ENCODE results near the gene CSNK1G1.

Gene CSNK1G1

GRCh38 chr15:64216196-64216595, 139.8 kb downstream of the CSNK1G1 start:
- no peak overlapping the region for H3K4me3 ChIP-seq (ENCODE audit: low read depth, low read length)
- no peak overlapping the region for H3K27ac ChIP-seq (ENCODE audit: low read depth, low read length)
- H3K23ac ChIP-seq (ENCODE audit: low read length): no peak overlapping the region
- H3K4ac ChIP-seq (ENCODE audit: low read depth, low read length): no peak overlapping the region
- no peak overlapping the region for H4K91ac ChIP-seq (ENCODE audit: low read depth, low read length)
- no peak overlapping the region for H4K12ac ChIP-seq (ENCODE audit: low read depth, low read length)
- no peak overlapping the region for H2BK5ac ChIP-seq (ENCODE audit: low read depth, low read length, poor library complexity)
- H3K4me2 ChIP-seq (ENCODE audit: low read length): no peak overlapping the region
- no peak overlapping the region for H2AFZ ChIP-seq (ENCODE audit: insufficient read depth, low read length, poor library complexity)
- no peak overlapping the region for H3K9ac ChIP-seq (ENCODE audit: low read length)
- H2BK120ac ChIP-seq (ENCODE audit: insufficient read depth, low read length, poor library complexity): no peak overlapping the region
- no peak overlapping the region for H3K14ac ChIP-seq (ENCODE audit: low read length)
- H3K4me1 ChIP-seq (ENCODE audit: control insufficient read depth in 1 of 2, insufficient read depth in 2 of 2, low read length in 2 of 2): no peaks in the 10 kb centered on the region
- H3K27me3 ChIP-seq (ENCODE audit: insufficient read depth, low read length): no peaks in the 10 kb centered on the region
- peaks cover 0 to 2% of the 10 kb centered on the region in 2 experiments for H3K36me3 ChIP-seq (ENCODE audit: control insufficient read depth in 1 of 2, insufficient read depth in 2 of 2, low read length in 2 of 2)
- H4K8ac ChIP-seq (ENCODE audit: low read depth, low read length): no peak overlapping the region
- H2BK12ac ChIP-seq (ENCODE audit: low read length): no peak overlapping the region
- H3K9me3 ChIP-seq (ENCODE audit: insufficient read depth, low read depth, low read length): no peaks in the 10 kb centered on the region
- no peak overlapping the region for H2AK5ac ChIP-seq (ENCODE audit: low read length)
- H3K18ac ChIP-seq (ENCODE audit: low read length): no peak overlapping the region
- WGBS (ENCODE audit: extremely low coverage, insufficient coverage, insufficient read length): 100% methylated on average over 1 of the region's 3 CpGs
- no peak for DNase-seq
- no peaks in the 10 kb centered on the region for H3K79me1 ChIP-seq (ENCODE audit: low read length)
- no peaks in the 10 kb centered on the region for H3K79me2 ChIP-seq (ENCODE audit: control insufficient read depth, insufficient read depth, low read length, poor library complexity)

- no peak overlapping the region for H4K8ac ChIP-seq (ENCODE audit: low read depth, low read length)
- no peak for DNase-seq
- no peak overlapping the region for H3K9ac ChIP-seq (ENCODE audit: low read length)
- H3K23ac ChIP-seq (ENCODE audit: low read length): no peak overlapping the region
- no peaks in the 10 kb centered on the region for H3K79me2 ChIP-seq (ENCODE audit: control insufficient read depth, insufficient read depth, low read length, poor library complexity)
- H3K27me3 ChIP-seq (ENCODE audit: insufficient read depth, low read length): no peaks in the 10 kb centered on the region
- H3K4me2 ChIP-seq (ENCODE audit: low read length): no peak overlapping the region
- no peak overlapping the region for H2BK120ac ChIP-seq (ENCODE audit: insufficient read depth, low read length, poor library complexity)
- H3K27ac ChIP-seq (ENCODE audit: low read depth, low read length): no peak overlapping the region
- H3K4me3 ChIP-seq (ENCODE audit: low read depth, low read length): no peak overlapping the region
- H2AK5ac ChIP-seq (ENCODE audit: low read length): no peak overlapping the region
- no peak overlapping the region for H2AFZ ChIP-seq (ENCODE audit: insufficient read depth, low read length, poor library complexity)
- H3K36me3 ChIP-seq (ENCODE audit: control insufficient read depth in 1 of 2, insufficient read depth in 2 of 2, low read length in 2 of 2): peaks cover 0 to 2% of the 10 kb centered on the region in 2 experiments
- H3K18ac ChIP-seq (ENCODE audit: low read length): no peak overlapping the region
- H4K91ac ChIP-seq (ENCODE audit: low read depth, low read length): no peak overlapping the region
- no peak overlapping the region for H3K14ac ChIP-seq (ENCODE audit: low read length)
- no CpG with 5 or more reads among the region's 3 CpGs for WGBS (ENCODE audit: extremely low coverage, insufficient coverage, insufficient read length)
- no peak overlapping the region for H4K12ac ChIP-seq (ENCODE audit: low read depth, low read length)
- H3K79me1 ChIP-seq (ENCODE audit: low read length): no peaks in the 10 kb centered on the region
- no peak overlapping the region for H2BK12ac ChIP-seq (ENCODE audit: low read length)
- no peaks in the 10 kb centered on the region for H3K9me3 ChIP-seq (ENCODE audit: insufficient read depth, low read depth, low read length)
- H3K4me1 ChIP-seq (ENCODE audit: control insufficient read depth in 1 of 2, insufficient read depth in 2 of 2, low read length in 2 of 2): no peaks in the 10 kb centered on the region
- no peak overlapping the region for H3K4ac ChIP-seq (ENCODE audit: low read depth, low read length)
- no peak overlapping the region for H2BK5ac ChIP-seq (ENCODE audit: low read depth, low read length, poor library complexity)
Measured at GRCh38 chr15:64213646-64214045, 142.3 kb downstream of the CSNK1G1 start.

GRCh38 chr15:64211696-64212095, 144.3 kb downstream of the CSNK1G1 start:
- no CpG with 5 or more reads among the region's 2 CpGs for WGBS (ENCODE audit: extremely low coverage, insufficient coverage, insufficient read length)

GRCh38 chr15:64210371-64210770, 145.6 kb downstream of the CSNK1G1 start:
- H4K91ac ChIP-seq (ENCODE audit: low read depth, low read length): no peak overlapping the region
- no peak overlapping the region for H3K18ac ChIP-seq (ENCODE audit: low read length)
- no peak overlapping the region for H4K12ac ChIP-seq (ENCODE audit: low read depth, low read length)
- H3K27me3 ChIP-seq (ENCODE audit: insufficient read depth, low read length): no peaks in the 10 kb centered on the region
- peaks cover 0 to 3% of the 10 kb centered on the region in 2 experiments for H3K36me3 ChIP-seq (ENCODE audit: control insufficient read depth in 1 of 2, insufficient read depth in 2 of 2, low read length in 2 of 2)
- H2AK5ac ChIP-seq (ENCODE audit: low read length): no peak overlapping the region
- no peaks in the 10 kb centered on the region for H3K79me2 ChIP-seq (ENCODE audit: control insufficient read depth, insufficient read depth, low read length, poor library complexity)
- no peak overlapping the region for H3K4me2 ChIP-seq (ENCODE audit: low read length)
- H3K23ac ChIP-seq (ENCODE audit: low read length): no peak overlapping the region
- H3K9me3 ChIP-seq (ENCODE audit: insufficient read depth, low read depth, low read length): no peaks in the 10 kb centered on the region
- no peak for DNase-seq
- H3K27ac ChIP-seq (ENCODE audit: low read depth, low read length): no peak overlapping the region
- no peak overlapping the region for H3K4me3 ChIP-seq (ENCODE audit: low read depth, low read length)
- H3K9ac ChIP-seq (ENCODE audit: low read length): no peak overlapping the region
- no peak overlapping the region for H2BK120ac ChIP-seq (ENCODE audit: insufficient read depth, low read length, poor library complexity)
- H3K14ac ChIP-seq (ENCODE audit: low read length): no peak overlapping the region
- no peak overlapping the region for H2BK12ac ChIP-seq (ENCODE audit: low read length)
- H3K4me1 ChIP-seq (ENCODE audit: control insufficient read depth in 1 of 2, insufficient read depth in 2 of 2, low read length in 2 of 2): no peaks in the 10 kb centered on the region
- no peaks in the 10 kb centered on the region for H3K79me1 ChIP-seq (ENCODE audit: low read length)
- no CpG with 5 or more reads among the region's 2 CpGs for WGBS (ENCODE audit: extremely low coverage, insufficient coverage, insufficient read length)
- H4K8ac ChIP-seq (ENCODE audit: low read depth, low read length): no peak overlapping the region
- H2AFZ ChIP-seq (ENCODE audit: insufficient read depth, low read length, poor library complexity): no peak overlapping the region
- no peak overlapping the region for H3K4ac ChIP-seq (ENCODE audit: low read depth, low read length)
- H2BK5ac ChIP-seq (ENCODE audit: low read depth, low read length, poor library complexity): no peak overlapping the region

More at GRCh38 chr15:64211696-64212095, 144.3 kb downstream of the CSNK1G1 start:
- Histone ChIP-seq H2BK5ac (ENCODE audit: low read depth, low read length, poor library complexity) (no peak overlapping the region), H3K79me1 (ENCODE audit: low read length) (no peaks in the 10 kb centered on the region), H3K27me3 (ENCODE audit: insufficient read depth, low read length) (no peaks in the 10 kb centered on the region), H2BK12ac (ENCODE audit: low read length) (no peak overlapping the region), H3K4me3 (ENCODE audit: low read depth, low read length) (no peak overlapping the region), H2AK5ac (ENCODE audit: low read length) (no peak overlapping the region), H3K4ac (ENCODE audit: low read depth, low read length) (no peak overlapping the region), H3K4me1 (ENCODE audit: control insufficient read depth in 1 of 2, insufficient read depth in 2 of 2, low read length in 2 of 2) (no peaks in the 10 kb centered on the region), H3K27ac (ENCODE audit: low read depth, low read length) (no peak overlapping the region), H3K36me3 (ENCODE audit: control insufficient read depth in 1 of 2, insufficient read depth in 2 of 2, low read length in 2 of 2) (peaks cover 0 to 3% of the 10 kb centered on the region in 2 experiments), H4K12ac (ENCODE audit: low read depth, low read length) (no peak overlapping the region), H2BK120ac (ENCODE audit: insufficient read depth, low read length, poor library complexity) (no peak overlapping the region), H2AFZ (ENCODE audit: insufficient read depth, low read length, poor library complexity) (no peak overlapping the region), H3K9ac (ENCODE audit: low read length) (no peak overlapping the region), H3K9me3 (ENCODE audit: insufficient read depth, low read depth, low read length) (no peaks in the 10 kb centered on the region), H3K18ac (ENCODE audit: low read length) (no peak overlapping the region), H4K8ac (ENCODE audit: low read depth, low read length) (no peak overlapping the region), H3K79me2 (ENCODE audit: control insufficient read depth, insufficient read depth, low read length, poor library complexity) (no peaks in the 10 kb centered on the region), H4K91ac (ENCODE audit: low read depth, low read length) (no peak overlapping the region), H3K14ac (ENCODE audit: low read length) (no peak overlapping the region), H3K23ac (ENCODE audit: low read length) (no peak overlapping the region), H3K4me2 (ENCODE audit: low read length) (no peak overlapping the region)
- no peak for DNase-seq
